ENCODE data around the gene KRT222.

Gene KRT222

GRCh38 chr17:40664582-40665333, at the start of gene KRT222:
KRT222 (minus strand) TSS chr17:40665177; CDS start chr17:40665099, 78 bp downstream.
- DNase-seq, result no peak

DNA sequence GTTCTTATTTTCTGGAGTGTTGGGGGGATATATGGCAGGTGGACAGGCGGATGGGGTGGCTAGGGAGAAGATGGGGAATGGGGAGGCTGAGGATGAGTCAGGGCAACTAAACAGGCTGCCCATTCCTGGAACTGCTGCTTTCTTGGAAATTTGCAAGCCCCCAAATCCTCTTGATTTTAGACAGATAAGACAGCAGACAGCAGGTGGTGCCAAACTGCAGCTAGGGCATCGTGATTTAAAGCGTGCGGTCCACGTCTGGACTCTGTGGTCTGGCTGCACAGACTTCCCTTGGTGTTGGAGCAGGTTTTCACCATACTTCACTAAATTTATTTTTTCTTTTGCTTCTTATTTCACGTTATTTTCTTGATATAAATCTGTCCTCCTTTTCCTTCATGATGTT, 49.5 kb upstream of the KRT222 start:
- DNase-seq, result no peak

GRCh38 chr17:40707745-40708144, 42.8 kb upstream of the KRT222 start:
- DNase-seq, result no peak

DNA sequence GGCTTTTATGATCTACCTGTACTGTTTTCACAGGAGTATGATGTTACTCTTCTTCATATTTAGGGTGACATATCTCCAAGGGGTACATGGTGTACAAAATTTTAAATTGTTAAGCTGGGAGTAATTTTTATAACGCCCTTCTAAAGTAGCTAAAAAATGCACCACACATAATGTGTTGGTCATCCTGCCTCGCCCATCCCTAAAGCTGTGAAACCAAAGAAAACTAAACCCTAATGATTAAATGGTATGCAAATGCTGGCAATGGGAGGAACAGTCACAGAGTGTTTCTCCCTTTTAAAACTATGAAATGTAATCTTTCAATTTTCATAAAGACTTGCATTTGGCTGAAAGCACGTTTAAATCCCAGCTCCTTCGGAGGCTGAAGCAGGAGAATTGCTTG, 40.6 kb upstream of the KRT222 start:
- no peak for DNase-seq

DNA sequence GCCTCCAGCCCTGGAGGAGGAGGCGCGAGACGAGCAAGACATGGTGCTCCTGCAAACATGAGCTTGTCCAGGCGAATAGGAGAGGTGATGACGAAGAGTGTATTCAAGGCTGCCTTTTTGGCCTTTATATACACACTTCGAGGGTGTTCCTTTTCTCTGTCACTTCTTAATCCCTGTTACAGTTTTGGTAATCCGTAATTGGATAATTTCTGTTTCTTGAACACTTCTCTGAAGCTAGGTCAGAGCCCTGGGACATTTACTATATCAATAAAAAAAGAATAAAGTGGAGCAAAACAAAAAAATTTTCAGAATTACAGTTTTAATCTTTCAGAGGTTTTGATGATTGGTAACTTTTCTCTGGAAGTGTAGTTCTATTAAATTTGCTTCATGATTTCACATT, 38.7 kb upstream of the KRT222 start, which contains the start of gene KRT24:
Gene KRT24 (minus strand): TSS at position 101 of the 400 bp plus-strand sequence. CDS start 59 bp downstream, at position 42.
- DNase-seq, result no peak

- DNase-seq, result no peak
Measured at GRCh38 chr17:40702271-40702670, 37.3 kb upstream of the KRT222 start.

- DNase-seq, result no peak
Measured at GRCh38 chr17:40699853-40700252, 34.9 kb upstream of the KRT222 start.

GRCh38 chr17:40699371-40699770, 34.4 kb upstream of the KRT222 start:
- no peak for DNase-seq

GRCh38 chr17:40697297-40697696, 32.3 kb upstream of the KRT222 start:
- DNase-seq, result peak; percentile 25

DNA sequence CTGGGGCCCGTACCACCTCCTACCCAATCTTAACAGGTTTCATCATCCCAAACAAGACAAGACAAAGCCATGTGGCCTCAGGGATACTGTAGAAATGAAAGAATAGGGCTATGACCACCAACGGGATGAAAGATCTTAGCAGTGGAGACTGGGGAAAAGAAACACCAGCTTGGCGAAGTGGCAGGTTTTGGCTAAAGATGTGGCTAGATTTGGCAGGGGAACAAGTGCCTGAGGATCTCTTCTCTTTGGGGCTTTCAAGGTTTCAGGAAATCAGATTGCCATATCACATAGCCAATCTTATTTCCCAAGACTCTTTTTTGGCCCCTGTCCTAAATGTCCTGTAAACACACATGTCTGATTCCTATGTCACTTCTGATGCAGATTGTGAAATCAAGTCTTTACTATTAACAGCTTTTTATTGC, 31.7 kb upstream of the KRT222 start:
- no peak for DNase-seq

DNA sequence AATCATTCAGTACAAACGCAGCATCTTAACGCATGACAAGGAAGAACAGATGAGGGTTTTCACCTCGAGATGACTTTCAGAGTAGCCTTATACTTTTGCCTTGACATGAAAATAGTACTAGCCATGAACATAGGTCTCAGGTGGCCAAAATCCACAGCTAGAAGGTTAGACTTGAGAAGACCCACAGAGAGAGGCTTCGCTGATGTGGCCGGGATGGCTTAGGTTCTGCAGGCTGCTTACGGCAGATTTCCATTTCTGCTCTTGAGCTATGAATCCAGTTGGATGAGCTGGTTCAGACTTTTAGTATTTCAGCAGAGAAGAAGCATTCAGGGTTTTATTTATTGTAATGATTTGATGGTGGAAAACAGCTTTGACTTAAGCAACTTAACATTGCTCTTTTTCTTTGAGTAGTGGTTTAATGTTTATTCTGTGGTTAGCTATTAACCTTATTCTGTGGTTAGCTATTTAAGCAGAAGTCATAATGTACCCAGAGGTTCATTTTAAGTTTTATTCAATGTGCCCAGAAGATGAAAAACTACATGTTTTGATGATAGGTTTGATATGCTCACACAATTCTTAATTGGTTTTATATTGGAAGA, 31.0 kb upstream of the KRT222 start:
- no peak for DNase-seq

DNA sequence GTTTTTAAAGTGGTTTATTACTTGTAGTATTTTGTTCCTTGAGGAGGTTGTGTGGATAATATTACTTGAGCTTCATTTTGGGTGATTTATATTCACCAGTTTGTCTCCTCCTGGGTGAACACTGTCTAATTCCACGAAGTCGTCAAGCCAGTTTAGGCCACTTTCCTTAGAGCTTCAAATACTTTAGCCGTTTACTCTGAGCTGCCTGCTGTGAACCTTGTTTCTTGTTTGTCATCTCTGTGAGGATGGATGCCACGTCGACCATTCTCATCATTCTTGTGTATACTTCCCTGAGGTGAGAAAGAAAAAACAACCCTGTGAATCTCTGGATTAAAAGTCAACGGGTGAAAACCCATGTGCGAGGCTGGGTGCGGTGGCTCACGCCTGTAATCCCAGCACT, 29.6 kb upstream of the KRT222 start:
- DNase-seq, result no peak

DNA sequence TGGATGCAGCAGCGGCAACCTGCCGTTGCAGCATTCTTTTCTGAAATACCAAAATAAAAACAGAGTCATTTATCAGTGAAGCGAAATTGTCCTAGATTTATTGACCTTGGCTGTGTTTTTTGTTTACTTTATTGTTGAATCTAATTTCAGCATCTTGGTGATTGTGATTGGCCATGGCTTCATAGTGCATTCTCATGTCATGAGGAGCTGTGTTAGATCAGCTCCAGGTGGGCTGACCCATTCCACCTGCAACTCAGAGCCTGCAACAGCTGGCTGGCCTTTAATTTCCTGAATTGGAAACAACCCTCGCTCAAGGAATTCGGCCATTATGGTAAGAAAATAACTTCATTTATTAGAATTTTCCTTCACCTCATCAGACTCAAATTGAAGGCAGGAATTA, 22.1 kb upstream of the KRT222 start:
- no peak for DNase-seq

- DNase-seq, result no peak
Measured at GRCh38 chr17:40686192-40686591, 21.2 kb upstream of the KRT222 start.

- no peak for DNase-seq
Measured at GRCh38 chr17:40680998-40681397, 16.0 kb upstream of the KRT222 start.

DNA sequence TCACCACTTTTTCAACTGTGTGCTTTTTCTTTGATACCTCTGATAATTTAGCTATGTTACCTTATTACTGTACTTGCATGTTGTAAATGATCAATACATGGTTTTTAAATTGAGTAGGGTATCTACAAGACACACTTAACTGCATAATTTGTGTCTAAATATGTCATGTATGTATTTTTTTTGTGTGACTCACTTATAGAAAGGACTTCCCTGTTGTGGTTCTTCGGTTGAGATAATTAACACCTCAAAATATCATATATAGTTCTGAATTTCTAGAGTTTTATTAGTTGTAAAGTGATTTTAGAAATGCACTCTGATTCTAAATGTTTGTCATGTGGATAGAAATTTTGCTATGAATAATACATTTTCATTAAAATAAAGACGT, 14.5 kb upstream of the KRT222 start:
- DNase-seq, result no peak

- no peak for DNase-seq
Measured at GRCh38 chr17:40678902-40679522, 14.0 kb upstream of the KRT222 start.

- no peak for DNase-seq
Measured at GRCh38 chr17:40675905-40676304, 10.9 kb upstream of the KRT222 start.

- no peak for DNase-seq
Measured at GRCh38 chr17:40672654-40673053, 7.7 kb upstream of the KRT222 start.

DNA sequence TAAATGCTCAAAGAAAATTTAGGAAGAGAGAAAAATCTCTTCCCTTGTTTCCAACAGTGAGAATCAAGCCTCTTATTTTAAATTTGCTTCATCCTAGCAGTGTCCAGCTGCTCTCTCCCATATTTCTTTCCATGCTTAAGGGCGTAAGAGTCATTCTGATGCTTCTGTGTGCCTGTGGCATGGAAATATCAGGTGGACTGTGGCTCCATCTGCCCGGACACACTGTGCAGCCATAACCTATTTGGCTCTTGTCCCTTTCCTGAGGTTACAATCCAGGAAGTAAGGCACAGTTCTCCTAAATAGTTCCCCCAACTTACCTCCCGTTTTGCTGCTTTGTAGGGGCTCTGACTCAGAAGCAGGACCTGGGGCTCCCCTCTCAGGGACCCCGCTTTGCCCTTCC, 6.3 kb upstream of the KRT222 start:
- no peak for DNase-seq

- DNase-seq, result no peak
Measured at GRCh38 chr17:40666331-40666730, 1.4 kb upstream of the KRT222 start.

GRCh38 chr17:40663252-40663651, 1.7 kb downstream of the KRT222 start:
- no peak for DNase-seq

GRCh38 chr17:40659911-40660310, 5.1 kb downstream of the KRT222 start:
- DNase-seq, result no peak

- no peak for DNase-seq
Measured at GRCh38 chr17:40658396-40658795, 6.6 kb downstream of the KRT222 start.
